ENCODE measurements around the gene GTF2I.
"Not testable (repeated sequence)": the region's sequence is repeated elsewhere in the genome, so short reads cannot be mapped to it uniquely, and the experiment has no call there.

GTF2I gene

GRCh38 chr7:74717889-74718288 is 60.4 kb downstream of the GTF2I start:
- no peak for DNase-seq (ENCODE audit: low spot score)

- DNase-seq (ENCODE audit: low spot score) = no peak
Observed at GRCh38 chr7:74718336-74718735, 60.8 kb downstream of the GTF2I start.

- DNase-seq (ENCODE audit: low spot score) = no peak
Observed at GRCh38 chr7:74722153-74722552, 64.6 kb downstream of the GTF2I start.

GRCh38 chr7:74725840-74726239 is 68.3 kb downstream of the GTF2I start:
- no peak for DNase-seq (ENCODE audit: low spot score)

GRCh38 chr7:74726309-74727101 is 69.0 kb downstream of the GTF2I start:
- DNase-seq (ENCODE audit: low spot score) = no peak

GRCh38 chr7:74728686-74729085 is 71.2 kb downstream of the GTF2I start:
- not testable (repeated sequence) for DNase-seq (ENCODE audit: low spot score)

GRCh38 chr7:74730186-74730585 is 72.7 kb downstream of the GTF2I start:
- not testable (repeated sequence) for DNase-seq (ENCODE audit: low spot score)

- DNase-seq (ENCODE audit: low spot score) = not testable (repeated sequence)
Observed at GRCh38 chr7:74739974-74740703, 82.6 kb downstream of the GTF2I start.

GRCh38 chr7:74743936-74744557 is 86.5 kb downstream of the GTF2I start:
- not testable (repeated sequence) for DNase-seq (ENCODE audit: low spot score)

- not testable (repeated sequence) for DNase-seq (ENCODE audit: low spot score)
Observed at GRCh38 chr7:74753921-74754482, 96.5 kb downstream of the GTF2I start.

GRCh38 chr7:74756673-74757072 is 99.2 kb downstream of the GTF2I start:
- DNase-seq (ENCODE audit: low spot score) = not testable (repeated sequence)

GRCh38 chr7:74758268-74758667 is 100.8 kb downstream of the GTF2I start:
- not testable (repeated sequence) for DNase-seq (ENCODE audit: low spot score)

GRCh38 chr7:74758982-74759381 is 101.5 kb downstream of the GTF2I start:
- not testable (repeated sequence) for DNase-seq (ENCODE audit: low spot score)

- not testable (repeated sequence) for DNase-seq (ENCODE audit: low spot score)
Observed at GRCh38 chr7:74765205-74765918, 107.8 kb downstream of the GTF2I start.

- not testable (repeated sequence) for DNase-seq (ENCODE audit: low spot score)
Observed at GRCh38 chr7:74766509-74766908, 109.0 kb downstream of the GTF2I start.

GRCh38 chr7:74766991-74767390 is 109.5 kb downstream of the GTF2I start:
- not testable (repeated sequence) for DNase-seq (ENCODE audit: low spot score)

- not testable (repeated sequence) for DNase-seq (ENCODE audit: low spot score)
Observed at GRCh38 chr7:74770062-74770461, 112.5 kb downstream of the GTF2I start.

- DNase-seq (ENCODE audit: low spot score) = not testable (repeated sequence)
Observed at GRCh38 chr7:74772093-74772492, 114.6 kb downstream of the GTF2I start.

GRCh38 chr7:74773760-74774750 is 116.5 kb downstream of the GTF2I start, which contains the start of gene NCF1:
TSS of gene NCF1 (plus strand) at chr7:74774011. CDS start at chr7:74774032, 21 bp downstream.
- DNase-seq (ENCODE audit: low spot score) = not testable (repeated sequence)

- not testable (repeated sequence) for DNase-seq (ENCODE audit: low spot score)
Observed at GRCh38 chr7:74775111-74775510, 117.6 kb downstream of the GTF2I start.

Measured in AG08396 (cell line).